Measurements from ENCODE around the gene FAM171A2. TPM values are rescaled to one million over a fixed set of nuclear protein-coding genes. Genes with fewer than 3 reads are reported as not detected.

Gene FAM171A2
- total and polyA plus RNA-seq, 7 experiments from 2014 or later, result 0.11 to 0.78 (median 0.37) TPM

DNA sequence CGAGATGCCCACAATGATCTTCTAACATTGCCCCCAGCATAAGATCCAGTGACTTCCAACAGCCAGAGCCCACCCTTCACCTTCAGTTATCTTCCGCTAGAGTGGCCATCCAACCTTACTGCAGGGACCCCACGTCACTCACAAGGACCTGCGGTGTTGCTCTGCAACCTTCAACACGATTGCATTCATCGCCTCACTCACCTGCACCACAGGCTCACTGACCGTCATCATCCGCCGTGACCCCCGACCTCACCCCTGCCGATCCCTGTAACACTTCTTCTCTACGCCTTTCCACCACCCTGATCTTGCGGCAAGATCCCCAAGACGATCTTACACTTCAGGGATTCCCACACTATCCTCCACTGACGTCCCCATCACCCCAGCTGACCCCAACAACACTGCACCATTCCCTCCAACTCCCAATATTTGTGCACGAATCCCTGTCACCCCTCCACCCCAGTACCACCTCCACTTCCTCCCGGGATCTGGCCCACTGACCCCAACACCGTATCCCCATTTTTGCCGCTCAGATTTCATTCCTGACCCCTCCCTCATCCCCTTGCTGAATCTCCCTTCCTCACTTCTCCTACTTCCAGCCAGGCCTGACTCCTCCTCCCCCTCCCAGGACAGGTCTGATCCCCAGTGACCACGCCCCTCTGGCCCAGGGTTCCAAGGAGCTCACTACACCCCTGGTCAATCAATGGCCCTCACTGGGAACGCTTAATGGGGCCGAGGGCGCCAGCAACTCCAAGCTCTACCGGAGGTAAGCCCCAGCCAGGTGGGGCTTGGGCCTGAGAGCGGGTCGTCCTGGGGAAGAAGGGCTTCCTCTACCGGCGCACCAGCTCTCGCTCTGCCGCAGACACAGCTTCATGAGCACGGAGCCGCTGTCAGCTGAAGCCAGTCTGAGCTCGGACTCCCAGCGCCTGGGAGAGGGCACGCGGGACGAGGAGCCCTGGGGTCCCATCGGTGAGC lies 47.6 kb downstream of the FAM171A2 start:
- Mint-ChIP-seq H3K27ac (peak overlapping the region in 1 of 9 donors; percentile 16), H3K27me3 (peaks cover 25 to 46% (median 38%) of the 10 kb centered on the region in 5 donors), H3K4me3 (peak overlapping the region; percentile 15 to 87 (median 81)), H3K36me3 (peaks cover 3 to 13% (median 5%) of the 10 kb centered on the region in 5 donors), H3K9me3 (peaks cover 0 to 2% (median 0%) of the 10 kb centered on the region in 11 donors), H3K4me1 (peaks cover 10 to 22% (median 17%) of the 10 kb centered on the region in 7 donors)
- H3K36me3 ChIP-seq (ENCODE audit: control insufficient read depth in 2 of 3, insufficient read depth in 3 of 3, low read length in 3 of 3), result peaks cover 0 to 18% (median 0%) of the 10 kb centered on the region in 3 experiments
- H3K27me3 ChIP-seq (ENCODE audit: control insufficient read depth in 2 of 2, insufficient read depth in 2 of 2, low read length in 2 of 2), result peaks cover 0 to 21% of the 10 kb centered on the region in 2 donors
- H3K4me3 ChIP-seq (ENCODE audit: low read length), result peak overlapping the region; percentile 30
- ChIA-PET CTCF (interaction anchor here (0.7 to 1.3 kb wide), 3 partner anchors 11 to 38 kb away, joined by 3 to 6 read pairs (median 5); no protein-coding TSS in a partner anchor), POLR2A (interaction anchor here (0.7 to 3.1 kb wide), 9 partner anchors 8 to 118 kb away, joined by 3 to 21 read pairs (median 4); partner anchors contain the start of genes RUNDC3A and UBTF)
- H3K9me3 ChIP-seq (ENCODE audit: control insufficient read depth in 2 of 3, low read length in 3 of 3), result no peaks in the 10 kb centered on the region
- DNase-seq (no peak), ATAC-seq (no peak)
- peaks cover 0 to 17% of the 10 kb centered on the region in 2 donors for H3K4me1 ChIP-seq (ENCODE audit: control insufficient read depth in 2 of 2, insufficient read depth in 2 of 2, low read length in 2 of 2)
- intact Hi-C loops (cut with micrococcal nuclease), result no loop called here
- no peak overlapping the region for H3K27ac ChIP-seq (ENCODE audit: low read depth, low read length)

GRCh38 chr17:44314869-44315661 lies 48.6 kb downstream of the FAM171A2 start:
- CTCF ChIA-PET, result no interaction called here
- POLR2A ChIA-PET, result interaction anchor here (0.8 to 3.1 kb wide), 6 partner anchors 9 to 105 kb away, joined by 3 to 21 read pairs (median 4); partner anchors contain the start of gene UBTF
- Mint-ChIP-seq H3K9me3 (peaks cover 0 to 2% (median 0%) of the 10 kb centered on the region in 11 donors), H3K4me1 (peaks cover 11 to 24% (median 18%) of the 10 kb centered on the region in 7 donors), H3K27me3 (peaks cover 25 to 48% (median 38%) of the 10 kb centered on the region in 5 donors), H3K4me3 (peak overlapping the region; percentile 15 to 87 (median 79)), H3K36me3 (peaks cover 3 to 12% (median 5%) of the 10 kb centered on the region in 5 donors), H3K27ac (peak overlapping the region in 1 of 9 donors; percentile 16)
- DNase-seq, result peak in 5 of 9 donors; percentile 21 to 58 (median 33)
- intact Hi-C loops (cut with micrococcal nuclease), result no loop called here
- Histone ChIP-seq H3K36me3 (ENCODE audit: control insufficient read depth in 2 of 3, insufficient read depth in 3 of 3, low read length in 3 of 3) (peaks cover 0 to 8% (median 0%) of the 10 kb centered on the region in 3 experiments), H3K9me3 (ENCODE audit: control insufficient read depth in 2 of 3, low read length in 3 of 3) (no peaks in the 10 kb centered on the region), H3K4me3 (ENCODE audit: low read length) (peak overlapping the region; percentile 47), H3K27ac (ENCODE audit: low read depth, low read length) (no peak overlapping the region), H3K27me3 (ENCODE audit: control insufficient read depth in 2 of 2, insufficient read depth in 2 of 2, low read length in 2 of 2) (peaks cover 0 to 21% of the 10 kb centered on the region in 2 donors), H3K4me1 (ENCODE audit: control insufficient read depth in 2 of 2, insufficient read depth in 2 of 2, low read length in 2 of 2) (peaks cover 0 to 17% of the 10 kb centered on the region in 2 donors)
- ATAC-seq, result peak; percentile 60

DNA sequence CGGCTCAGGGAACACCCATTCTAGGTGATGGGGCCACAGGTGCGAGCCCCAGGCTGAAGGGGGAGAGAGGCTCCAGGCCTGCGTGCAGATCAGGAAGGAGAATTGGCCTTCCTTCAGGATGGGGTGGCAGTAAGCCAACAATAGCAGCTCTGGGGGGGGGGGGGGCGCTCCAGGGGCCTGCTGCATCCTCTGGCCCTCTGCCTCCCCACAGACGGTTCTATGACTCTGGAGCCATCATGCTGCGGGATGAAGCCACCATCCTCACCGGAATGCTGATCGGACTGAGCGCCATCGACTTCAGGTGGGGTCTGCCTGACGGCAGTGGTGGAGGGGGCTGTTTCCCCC lies 49.2 kb downstream of the FAM171A2 start:
- H3K27me3 ChIP-seq (ENCODE audit: control insufficient read depth in 2 of 2, insufficient read depth in 2 of 2, low read length in 2 of 2), result peaks cover 0 to 21% of the 10 kb centered on the region in 2 donors
- intact Hi-C loops (cut with micrococcal nuclease), result no loop called here
- POLR2A ChIA-PET, result interaction anchor here (0.8 to 3.1 kb wide), 3 partner anchors 9 to 93 kb away, joined by 4 to 21 read pairs (median 5); partner anchors contain the start of gene UBTF
- H3K9me3 Mint-ChIP-seq, result peaks cover 0 to 2% (median 0%) of the 10 kb centered on the region in 11 donors
- no peak overlapping the region for H3K27ac ChIP-seq (ENCODE audit: low read depth, low read length)
- peak overlapping the region; percentile 47 for H3K4me3 ChIP-seq (ENCODE audit: low read length)
- H3K27me3 Mint-ChIP-seq, result peaks cover 25 to 53% (median 38%) of the 10 kb centered on the region in 5 donors
- H3K4me1 ChIP-seq (ENCODE audit: control insufficient read depth in 2 of 2, insufficient read depth in 2 of 2, low read length in 2 of 2), result peaks cover 0 to 17% of the 10 kb centered on the region in 2 donors
- peaks cover 0 to 3% (median 0%) of the 10 kb centered on the region in 3 experiments for H3K36me3 ChIP-seq (ENCODE audit: control insufficient read depth in 2 of 3, insufficient read depth in 3 of 3, low read length in 3 of 3)
- CTCF ChIA-PET, result no interaction called here
- peaks cover 15 to 29% (median 21%) of the 10 kb centered on the region in 7 donors for H3K4me1 Mint-ChIP-seq
- peak overlapping the region; percentile 45 to 81 (median 68) for H3K4me3 Mint-ChIP-seq
- DNase-seq, result no peak
- H3K27ac Mint-ChIP-seq, result no peak overlapping the region
- no peaks in the 10 kb centered on the region for H3K9me3 ChIP-seq (ENCODE audit: control insufficient read depth in 2 of 3, low read length in 3 of 3)
- no peak for ATAC-seq
- peaks cover 2 to 11% (median 4%) of the 10 kb centered on the region in 5 donors for H3K36me3 Mint-ChIP-seq

DNA sequence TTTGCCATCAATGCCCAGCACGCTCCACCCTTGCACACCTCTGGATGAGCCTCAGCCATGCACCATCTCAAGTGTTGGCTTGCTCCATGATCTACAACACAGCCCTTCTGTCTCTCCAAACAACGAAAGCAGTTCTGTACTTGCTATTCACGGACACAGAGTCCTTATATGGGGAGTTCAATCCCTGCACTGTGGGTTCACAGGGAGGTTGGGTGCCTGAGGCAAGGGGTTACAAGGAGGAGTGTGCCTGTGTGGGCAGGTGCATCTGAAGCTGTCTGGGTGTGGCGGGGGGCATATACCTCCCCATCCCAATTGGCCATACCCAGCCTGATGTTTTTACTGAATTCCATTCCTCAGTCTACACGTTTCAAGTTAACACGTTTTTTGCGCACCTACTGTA lies 49.6 kb downstream of the FAM171A2 start:
- Histone ChIP-seq H3K27ac (ENCODE audit: low read depth, low read length) (no peak overlapping the region), H3K4me1 (ENCODE audit: control insufficient read depth in 2 of 2, insufficient read depth in 2 of 2, low read length in 2 of 2) (peaks cover 0 to 20% of the 10 kb centered on the region in 2 donors), H3K36me3 (ENCODE audit: control insufficient read depth in 2 of 3, insufficient read depth in 3 of 3, low read length in 3 of 3) (no peaks in the 10 kb centered on the region), H3K4me3 (ENCODE audit: low read length) (no peak overlapping the region), H3K27me3 (ENCODE audit: control insufficient read depth in 2 of 2, insufficient read depth in 2 of 2, low read length in 2 of 2) (peaks cover 0 to 21% of the 10 kb centered on the region in 2 donors), H3K9me3 (ENCODE audit: control insufficient read depth in 2 of 3, low read length in 3 of 3) (no peaks in the 10 kb centered on the region)
- ChIA-PET CTCF (no interaction called here), POLR2A (interaction anchor here (0.8 to 1.7 kb wide), 2 partner anchors 10 to 13 kb away, joined by 4 to 5 read pairs; no protein-coding TSS in a partner anchor)
- Mint-ChIP-seq H3K27ac (no peak overlapping the region), H3K9me3 (peaks cover 0 to 2% (median 0%) of the 10 kb centered on the region in 11 donors), H3K4me3 (peak overlapping the region; percentile 45 to 81 (median 68)), H3K36me3 (peaks cover 0 to 7% (median 3%) of the 10 kb centered on the region in 5 donors), H3K27me3 (peaks cover 25 to 56% (median 38%) of the 10 kb centered on the region in 5 donors), H3K4me1 (peaks cover 15 to 32% (median 24%) of the 10 kb centered on the region in 7 donors)
- ATAC-seq, result no peak
- DNase-seq, result no peak
- intact Hi-C loops (cut with micrococcal nuclease), result no loop called here

DNA sequence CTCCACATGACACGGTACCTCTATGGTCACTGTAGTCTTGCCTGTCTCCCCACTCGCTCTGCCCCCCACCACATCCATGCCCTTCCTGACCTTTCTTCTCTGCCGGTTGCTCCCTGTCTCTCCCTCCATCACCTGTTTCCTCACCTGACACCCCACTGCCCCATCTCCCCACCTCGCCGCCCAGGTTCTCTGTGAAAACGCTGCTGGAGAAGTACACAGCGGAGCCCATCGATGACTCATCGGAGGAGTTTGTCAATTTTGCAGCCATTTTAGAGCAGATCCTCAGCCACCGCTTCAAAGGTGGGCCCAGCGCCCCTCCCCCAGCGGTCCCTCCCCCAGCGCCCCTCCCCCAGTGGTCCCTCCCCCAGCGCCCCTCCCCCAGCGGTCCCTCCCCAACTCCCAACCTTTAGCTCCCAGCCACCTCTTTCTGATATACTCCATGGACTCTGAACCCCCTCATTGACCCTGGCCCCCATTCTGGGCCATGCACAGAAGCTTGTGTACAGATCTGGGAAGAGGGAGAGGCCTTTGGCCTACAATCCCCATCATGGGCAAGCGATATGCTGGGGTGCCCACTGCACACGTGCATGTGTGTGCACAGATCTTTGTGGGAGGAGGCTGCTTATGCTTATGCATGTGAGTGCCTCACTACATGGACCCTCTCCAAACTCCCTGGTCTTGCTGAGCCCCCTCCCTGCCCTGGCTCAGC lies 51.1 kb downstream of the FAM171A2 start:
- Mint-ChIP-seq H3K9me3 (peaks cover 0 to 2% (median 0%) of the 10 kb centered on the region in 11 donors), H3K4me1 (peaks cover 15 to 34% (median 25%) of the 10 kb centered on the region in 7 donors), H3K27me3 (peaks cover 27 to 61% (median 37%) of the 10 kb centered on the region in 5 donors), H3K4me3 (peak overlapping the region in 1 of 10 donors; percentile 59), H3K36me3 (peaks cover 0 to 7% (median 3%) of the 10 kb centered on the region in 5 donors), H3K27ac (no peak overlapping the region)
- H3K9me3 ChIP-seq (ENCODE audit: control insufficient read depth in 2 of 3, low read length in 3 of 3), result no peaks in the 10 kb centered on the region
- H3K4me3 ChIP-seq (ENCODE audit: low read length), result no peak overlapping the region
- POLR2A ChIA-PET, result interaction anchor here (1.3 kb wide), 1 partner anchor 93 kb away, joined by 4 read pairs; the partner anchor contains the start of gene UBTF
- no peaks in the 10 kb centered on the region for H3K36me3 ChIP-seq (ENCODE audit: control insufficient read depth in 2 of 3, insufficient read depth in 3 of 3, low read length in 3 of 3)
- intact Hi-C loops (cut with micrococcal nuclease), result no loop called here
- CTCF ChIA-PET, result interaction anchor here (0.6 kb wide), 1 partner anchor 124 kb away, joined by 6 read pairs; no protein-coding TSS in a partner anchor
- peaks cover 0 to 21% of the 10 kb centered on the region in 2 donors for H3K27me3 ChIP-seq (ENCODE audit: control insufficient read depth in 2 of 2, insufficient read depth in 2 of 2, low read length in 2 of 2)
- DNase-seq, result no peak
- peaks cover 0 to 21% of the 10 kb centered on the region in 2 donors for H3K4me1 ChIP-seq (ENCODE audit: control insufficient read depth in 2 of 2, insufficient read depth in 2 of 2, low read length in 2 of 2)
- no peak overlapping the region for H3K27ac ChIP-seq (ENCODE audit: low read depth, low read length)
- no peak for ATAC-seq
